ENCODE results near the gene STIMATE. TPM values are rescaled to one million over a fixed set of nuclear protein-coding genes. Genes with fewer than 3 reads are reported as not detected.

The STIMATE gene
- polyA plus RNA-seq, 3 donors = 4.1 to 14.4 (median 12.9) TPM

GRCh38 chr3:52896613-52897012 is 735 bp downstream of the STIMATE start:
- H3K27ac ChIP-seq (ENCODE audit: low read depth, low read length) = no peak overlapping the region
- 6 to 8% (median 6%) methylated on average over 9 of the region's 9 CpGs for WGBS, 3 donors

- H3K27ac ChIP-seq (ENCODE audit: low read depth, low read length) = no peak overlapping the region
- WGBS, 3 donors = 14 to 21% (median 15%) methylated on average over 3 of the region's 3 CpGs
These were observed 1.2 kb downstream of the STIMATE start for GRCh38 chr3:52896151-52896550.

GRCh38 chr3:52895418-52895817 is 1.9 kb downstream of the STIMATE start:
- WGBS, 3 donors = 61 to 67% (median 65%) methylated on average over 5 of the region's 5 CpGs
- no peak overlapping the region for H3K27ac ChIP-seq (ENCODE audit: low read depth, low read length)

GRCh38 chr3:52894756-52895155 is 2.6 kb downstream of the STIMATE start:
- H3K27ac ChIP-seq (ENCODE audit: low read depth, low read length) = no peak overlapping the region
- 72 to 81% (median 80%) methylated on average over 10 of the region's 10 CpGs for WGBS, 3 donors

GRCh38 chr3:52893723-52894122 is 3.6 kb downstream of the STIMATE start:
- whole genome bisulfite sequencing, 3 donors = 31 to 50% (median 46%) methylated on average over 4 of the region's 4 CpGs

GRCh38 chr3:52892625-52893311 is 4.6 kb downstream of the STIMATE start:
- 63 to 71% (median 71%) methylated on average over 8 of the region's 8 CpGs for WGBS, 3 donors
- no peak overlapping the region for H3K27ac ChIP-seq (ENCODE audit: low read depth, low read length)

More at GRCh38 chr3:52893723-52894122, 3.6 kb downstream of the STIMATE start:
- H3K27ac ChIP-seq (ENCODE audit: low read depth, low read length) = no peak overlapping the region

GRCh38 chr3:52892290-52892624 is 5.1 kb downstream of the STIMATE start:
- 54 to 79% (median 61%) methylated on average over 5 of the region's 5 CpGs for WGBS, 3 donors
- no peak overlapping the region for H3K27ac ChIP-seq (ENCODE audit: low read depth, low read length)

- WGBS, 3 donors = 59 to 69% (median 68%) methylated on average over 2 of the region's 2 CpGs
- no peak overlapping the region for H3K27ac ChIP-seq (ENCODE audit: low read depth, low read length)
These were observed 5.7 kb downstream of the STIMATE start for GRCh38 chr3:52891615-52892081.

- H3K27ac ChIP-seq (ENCODE audit: low read depth, low read length) = no peak overlapping the region
- WGBS, 3 donors = 45 to 73% (median 71%) methylated on average over 9 of the region's 9 CpGs
These were observed 6.2 kb downstream of the STIMATE start for GRCh38 chr3:52891164-52891563.

GRCh38 chr3:52890735-52891134 is 6.6 kb downstream of the STIMATE start:
- H3K27ac ChIP-seq (ENCODE audit: low read depth, low read length) = no peak overlapping the region
- WGBS, 3 donors = 88 to 93% (median 90%) methylated on average over 5 of the region's 5 CpGs

- WGBS, 3 donors = 81 to 95% (median 91%) methylated on average over 8 of the region's 8 CpGs
- no peak overlapping the region for H3K27ac ChIP-seq (ENCODE audit: low read depth, low read length)
These were observed 7.4 kb downstream of the STIMATE start for GRCh38 chr3:52889901-52890300.

- 85 to 93% (median 92%) methylated on average over 4 of the region's 4 CpGs for WGBS, 3 donors
- H3K27ac ChIP-seq (ENCODE audit: low read depth, low read length) = no peak overlapping the region
These were observed 10.2 kb downstream of the STIMATE start for GRCh38 chr3:52887166-52887565.

- 53 to 88% (median 85%) methylated on average over 5 of the region's 5 CpGs for WGBS, 3 donors
- no peak overlapping the region for H3K27ac ChIP-seq (ENCODE audit: low read depth, low read length)
These were observed 11.2 kb downstream of the STIMATE start for GRCh38 chr3:52886049-52886730.

- H3K27ac ChIP-seq (ENCODE audit: low read depth, low read length) = no peak overlapping the region
- 85 to 96% (median 93%) methylated on average over 4 of the region's 4 CpGs for WGBS, 3 donors
These were observed 15.0 kb downstream of the STIMATE start for GRCh38 chr3:52882377-52882776.

GRCh38 chr3:52881871-52882270 is 15.5 kb downstream of the STIMATE start:
- H3K27ac ChIP-seq (ENCODE audit: low read depth, low read length) = no peak overlapping the region
- 68 to 79% (median 79%) methylated on average over 4 of the region's 4 CpGs for WGBS, 3 donors

- 88 to 92% (median 90%) methylated on average over 3 of the region's 3 CpGs for WGBS, 3 donors
- H3K27ac ChIP-seq (ENCODE audit: low read depth, low read length) = no peak overlapping the region
These were observed 16.9 kb downstream of the STIMATE start for GRCh38 chr3:52880474-52880873.

- no peak overlapping the region for H3K27ac ChIP-seq (ENCODE audit: low read depth, low read length)
- WGBS, 3 donors = 90 to 96% (median 96%) methylated on average over 5 of the region's 5 CpGs
These were observed 17.3 kb downstream of the STIMATE start for GRCh38 chr3:52880047-52880446.

- no peak overlapping the region for H3K27ac ChIP-seq (ENCODE audit: low read depth, low read length)
- WGBS, 3 donors = 92 to 96% (median 95%) methylated on average over 4 of the region's 4 CpGs
These were observed 17.8 kb downstream of the STIMATE start for GRCh38 chr3:52879581-52879980.

GRCh38 chr3:52879090-52879489 is 18.3 kb downstream of the STIMATE start:
- 92 to 99% (median 96%) methylated on average over 4 of the region's 4 CpGs for WGBS, 3 donors
- no peak overlapping the region for H3K27ac ChIP-seq (ENCODE audit: low read depth, low read length)

GRCh38 chr3:52877085-52877484 is 20.3 kb downstream of the STIMATE start:
- 60 to 78% (median 69%) methylated on average over 3 of the region's 3 CpGs for WGBS, 3 donors
- H3K27ac ChIP-seq (ENCODE audit: low read depth, low read length) = no peak overlapping the region
